Karpas-422 (cell line): ENCODE measurements around the gene SCARF2. TPM values are rescaled to one million over a fixed set of nuclear protein-coding genes. Genes with fewer than 3 reads are reported as not detected.
"Not testable (repeated sequence)": the region's sequence is repeated elsewhere in the genome, so short reads cannot be mapped to it uniquely, and the experiment has no call there.

Experiments used
- DNase-seq: peaks from one replicate; pipeline ENCODE4 v3.0.0-alpha.2; 2015
- H2AFZ ChIP-seq: fragments of 200-600 bp; sonication (generic); 2 replicates; pipeline ENCODE4 v1.6.1; 2014; ENCODE audit warnings: antibody characterized with exemption, low read length, mixed read lengths
- H3K27ac ChIP-seq: fragments of 200-600 bp; sonication (generic); 2 replicates; pipeline ENCODE4 v1.5.1; 2014; ENCODE audit warnings: mild to moderate bottlenecking, low read length, moderate library complexity
- H3K27me3 ChIP-seq: fragments of 200-600 bp; sonication (generic); 2 replicates; pipeline ENCODE4 v1.6.1; 2014; ENCODE audit warnings: low read length, mixed read lengths
- H3K36me3 ChIP-seq: fragments of 200-600 bp; sonication (generic); 2 replicates; pipeline ENCODE4 v1.6.1; 2014; ENCODE audit warnings: low read length, mixed read lengths; ENCODE audit not compliant: insufficient read depth
- H3K4me1 ChIP-seq: fragments of 200-600 bp; sonication (generic); 2 replicates; pipeline ENCODE4 v1.6.1; 2014; ENCODE audit warnings: mild to moderate bottlenecking, low read length, mixed read lengths
- H3K4me2 ChIP-seq: fragments of 200-600 bp; sonication (generic); 2 replicates; pipeline ENCODE4 v1.6.1; 2014; ENCODE audit warnings: low read length, low read depth, mild to moderate bottlenecking; ENCODE audit not compliant: poor library complexity, severe bottlenecking
- H3K4me3 ChIP-seq: fragments of 200-600 bp; sonication (generic); 2 replicates; pipeline ENCODE4 v1.5.1; 2014; ENCODE audit warnings: mild to moderate bottlenecking, antibody characterized with exemption, low read length, mixed read lengths
- H3K79me2 ChIP-seq: fragments of 200-600 bp; sonication (generic); 2 replicates; pipeline ENCODE4 v1.6.1; 2014; ENCODE audit warnings: mild to moderate bottlenecking, low read length, mixed read lengths
- H3K9ac ChIP-seq: fragments of 200-600 bp; sonication (generic); 2 replicates; pipeline ENCODE4 v1.6.0; 2014; ENCODE audit warnings: low read length
- H3K9me2 ChIP-seq: fragments of 200-600 bp; sonication (generic), shearing (Covaris generic); replicated peaks from 2 replicates; pipeline ENCODE4 v1.6.0; 2014; ENCODE audit warnings: mild to moderate bottlenecking, low read length, moderate library complexity; ENCODE audit not compliant: insufficient read depth
- H3K9me3 ChIP-seq: fragments of 300-700, 200-600 bp; sonication (generic); 2 replicates; pipeline ENCODE4 v1.6.1; 2014; ENCODE audit warnings: low read length, mixed read lengths
- H4K20me1 ChIP-seq: fragments of 200-600 bp; sonication (generic); 2 replicates; pipeline ENCODE4 v1.6.1; 2014; ENCODE audit warnings: mild to moderate bottlenecking, antibody characterized with exemption, low read length, low read depth; ENCODE audit not compliant: insufficient read depth
- small RNA-seq: library from RNA; depleted of rRNA; stranded (forward); fragments of <200 nt; gene quantifications from one replicate; pipeline ENCODE3, GENCODE V24; 2014
- total RNA-seq: library from RNA; depleted of rRNA; stranded (reverse); fragments of >200 nt; shearing (Covaris generic); gene quantifications from 2 replicates; pipeline ENCODE4 v1.2.3, GENCODE V29; 2014; ENCODE audit warnings: low replicate concordance; rRNA removed

The SCARF2 gene
- total RNA-seq, 1 experiment from 2014 or later, result 0.67 TPM

- H3K9me3 ChIP-seq, H3K79me2 ChIP-seq, H3K4me3 ChIP-seq, H2AFZ ChIP-seq, H3K27me3 ChIP-seq, H3K36me3 ChIP-seq, DNase-seq, H4K20me1 ChIP-seq, H3K9me2 ChIP-seq, H3K4me1 ChIP-seq, H3K9ac ChIP-seq, H3K27ac ChIP-seq, H3K4me2 ChIP-seq: not testable (repeated sequence)
Measured at GRCh38 chr22:20376281-20376680, 61.3 kb downstream of the SCARF2 start.

Small RNAs within 50 kb of the gene (small RNA-seq; reads per million reads assigned to genes)
- gene RF00019 (not detected), gene RN7SL812P (not detected), gene RNU6-225P (not detected), gene RNY1P9 (not detected)

Other genes starting within 250 kb of the SCARF2 start
- 0.29 and 0.30 TPM in 2 replicates for gene RTN4R, start 169.5 kb downstream of the SCARF2 start, total RNA-seq
- gene DGCR6L, start 117.8 kb downstream of the SCARF2 start, total RNA-seq, result 32.7 and 64.7 TPM in 2 replicates
- not detected in 2 replicates for gene ZNF74, start 43.7 kb downstream of the SCARF2 start, total RNA-seq
- gene KLHL22, start 58.0 kb upstream of the SCARF2 start, total RNA-seq, result 9.7 and 23.7 TPM in 2 replicates
- 36.9 and 70.3 TPM in 2 replicates for gene MED15, start 69.8 kb upstream of the SCARF2 start, total RNA-seq